IPS-15b (cell line): ENCODE data around the gene PTPRJ.

Experiments
- H3K27me3 ChIP-seq: one replicate; pipeline ENCODE4 v1.6.1; 2013; ENCODE audit warnings: low read length; ENCODE audit not compliant: control insufficient read depth, insufficient read depth
- H3K36me3 ChIP-seq: one replicate; pipeline ENCODE4 v1.6.1; 2013; ENCODE audit warnings: low read length; ENCODE audit not compliant: control insufficient read depth, insufficient read depth
- H3K4me1 ChIP-seq: one replicate; pipeline ENCODE4 v1.6.1; 2013; ENCODE audit warnings: mild to moderate bottlenecking, low read length; ENCODE audit not compliant: control insufficient read depth, insufficient read depth
- H3K4me3 ChIP-seq: one replicate; pipeline ENCODE4 v1.5.1; 2013; ENCODE audit warnings: low read depth, low read length
- H3K9ac ChIP-seq: one replicate; pipeline ENCODE4 v1.6.1; 2013; ENCODE audit warnings: low read depth, mild to moderate bottlenecking, low read length
- H3K9me3 ChIP-seq: one replicate; pipeline ENCODE4 v1.6.1; 2013; ENCODE audit warnings: mild to moderate bottlenecking, low read length; ENCODE audit not compliant: control insufficient read depth, insufficient read depth

PTPRJ gene

GRCh38 chr11:48101958-48102357 is 121.6 kb downstream of the PTPRJ start:
- H3K36me3 ChIP-seq, result no peaks in the 10 kb centered on the region
- H3K4me1 ChIP-seq, result peaks cover 14% of the 10 kb centered on the region

DNA sequence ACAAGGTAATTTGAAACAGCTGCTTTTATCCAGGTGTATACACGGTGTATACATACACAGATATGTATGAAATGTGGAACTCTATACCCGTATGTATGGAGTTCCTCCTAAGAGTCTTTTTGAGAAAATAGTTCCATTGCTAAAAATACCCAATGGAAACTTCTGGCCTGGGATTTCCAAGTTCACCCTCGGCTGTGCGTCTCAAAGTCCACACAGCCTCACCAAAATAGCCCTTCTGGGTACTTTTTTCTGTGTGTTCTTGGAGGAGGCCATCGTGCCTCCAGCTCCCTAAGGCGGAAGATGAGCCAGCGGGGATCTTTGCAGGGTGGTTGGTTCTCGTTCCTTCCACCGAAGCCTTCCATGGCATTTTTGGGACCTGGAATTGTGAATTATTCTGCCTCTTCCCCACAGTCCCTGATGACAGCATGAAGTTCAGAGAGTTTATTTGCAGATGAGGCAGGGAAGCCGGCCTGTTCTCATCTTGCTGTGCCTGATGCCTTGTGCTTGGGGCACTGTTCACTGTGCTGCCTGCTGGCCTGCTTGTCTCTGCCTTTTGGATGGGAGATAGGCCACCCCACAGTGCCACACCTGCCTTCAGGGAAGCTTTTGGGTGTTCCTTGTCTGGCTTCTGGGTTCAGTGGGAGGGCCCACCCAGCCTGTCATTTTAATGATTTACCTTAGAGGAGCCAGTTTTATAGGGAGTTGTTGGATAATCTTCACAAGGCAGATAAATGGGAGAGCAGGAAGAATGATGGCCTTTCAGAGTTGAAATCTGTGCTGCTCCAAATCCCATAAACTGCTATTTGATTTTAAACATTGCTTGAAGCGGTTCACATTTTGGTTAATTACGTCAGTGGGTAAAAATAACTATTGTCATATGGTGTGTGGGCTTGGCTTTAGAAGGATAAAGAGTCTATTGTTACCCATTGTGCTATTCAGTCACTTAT is 123.5 kb downstream of the PTPRJ start:
- Histone ChIP-seq H3K4me3 (no peak overlapping the region), H3K9me3 (no peaks in the 10 kb centered on the region), H3K9ac (no peak overlapping the region), H3K4me1 (peaks cover 6% of the 10 kb centered on the region), H3K27me3 (no peaks in the 10 kb centered on the region), H3K36me3 (no peaks in the 10 kb centered on the region)

More at GRCh38 chr11:48101958-48102357, 121.6 kb downstream of the PTPRJ start:
- Histone ChIP-seq H3K27me3 (no peaks in the 10 kb centered on the region), H3K4me3 (no peak overlapping the region), H3K9ac (no peak overlapping the region), H3K9me3 (no peaks in the 10 kb centered on the region)

DNA sequence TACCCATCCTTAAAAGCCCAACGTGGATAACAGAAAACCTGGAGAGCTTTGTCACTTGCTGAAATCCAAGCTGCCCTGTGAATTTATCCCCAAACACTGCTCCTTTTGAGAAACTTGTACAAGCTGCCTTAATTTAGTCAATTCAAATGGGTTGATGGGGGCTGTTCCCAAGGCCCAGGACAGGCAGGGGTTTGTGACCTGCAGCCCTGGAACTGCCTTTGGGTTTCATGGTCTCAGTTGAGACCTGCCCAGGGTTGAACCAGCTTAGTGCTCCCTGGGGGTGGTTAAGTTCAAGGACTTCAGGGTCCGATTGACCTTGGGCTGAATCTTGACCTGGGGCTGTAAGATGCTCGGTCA is 124.2 kb downstream of the PTPRJ start:
- no peaks in the 10 kb centered on the region for H3K27me3 ChIP-seq
- no peaks in the 10 kb centered on the region for H3K36me3 ChIP-seq
- peaks cover 6% of the 10 kb centered on the region for H3K4me1 ChIP-seq
- no peak overlapping the region for H3K9ac ChIP-seq
- no peaks in the 10 kb centered on the region for H3K9me3 ChIP-seq
- no peak overlapping the region for H3K4me3 ChIP-seq

- Histone ChIP-seq H3K9ac (no peak overlapping the region), H3K27me3 (no peaks in the 10 kb centered on the region), H3K9me3 (no peaks in the 10 kb centered on the region), H3K4me1 (peaks cover 6% of the 10 kb centered on the region), H3K36me3 (no peaks in the 10 kb centered on the region), H3K4me3 (no peak overlapping the region)
Measured at GRCh38 chr11:48105096-48105990, 125.0 kb downstream of the PTPRJ start.

- no peaks in the 10 kb centered on the region for H3K36me3 ChIP-seq
- no peak overlapping the region for H3K9ac ChIP-seq
- H3K4me1 ChIP-seq, result peaks cover 6% of the 10 kb centered on the region
- H3K27me3 ChIP-seq, result no peaks in the 10 kb centered on the region
- H3K4me3 ChIP-seq, result no peak overlapping the region
- no peaks in the 10 kb centered on the region for H3K9me3 ChIP-seq
Measured at GRCh38 chr11:48106166-48106565, 125.8 kb downstream of the PTPRJ start.

GRCh38 chr11:48107188-48107704 is 126.9 kb downstream of the PTPRJ start:
- Histone ChIP-seq H3K9ac (peak overlapping the region; percentile 30), H3K36me3 (no peaks in the 10 kb centered on the region), H3K9me3 (no peaks in the 10 kb centered on the region), H3K27me3 (no peaks in the 10 kb centered on the region), H3K4me1 (peaks cover 6% of the 10 kb centered on the region), H3K4me3 (no peak overlapping the region)

DNA sequence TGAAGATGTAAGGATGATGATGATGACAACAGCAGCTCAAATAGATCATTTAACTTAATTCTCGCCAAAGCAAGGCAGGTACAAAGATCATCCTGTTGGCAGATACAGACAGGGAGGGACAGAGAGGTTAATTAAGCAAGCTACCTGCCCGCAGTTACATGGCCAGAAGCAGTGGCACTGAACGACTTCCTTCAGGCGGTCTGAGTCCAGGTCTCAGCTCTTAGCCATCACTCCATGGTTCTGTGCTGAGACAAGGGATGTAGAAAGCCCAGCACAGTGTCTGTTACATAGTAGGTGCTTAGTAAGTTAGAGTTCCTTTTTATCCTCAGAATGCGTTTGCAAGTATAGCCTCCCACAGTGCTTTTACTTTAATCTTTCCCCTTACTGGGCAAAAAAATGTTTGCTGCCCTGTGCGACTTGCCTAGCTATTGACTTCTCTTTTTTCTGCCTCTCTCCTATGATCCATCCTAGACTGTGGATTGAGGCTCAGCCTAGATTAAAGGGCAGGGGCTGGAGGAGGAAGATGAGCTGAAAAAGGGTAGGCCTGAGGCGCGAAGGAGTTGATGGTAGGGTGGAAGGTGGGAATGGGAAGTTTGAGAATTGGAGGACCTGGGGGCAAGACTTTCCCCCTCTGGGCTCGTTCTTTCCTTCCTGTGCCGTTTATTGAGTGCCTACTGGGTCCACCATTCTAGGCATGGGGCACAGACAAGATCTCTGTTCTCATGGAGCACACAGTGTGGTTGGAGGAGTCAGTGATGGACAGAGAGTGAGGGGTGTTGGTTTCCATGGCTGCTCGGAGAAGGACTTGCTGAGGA is 128.1 kb downstream of the PTPRJ start:
- Histone ChIP-seq H3K27me3 (no peaks in the 10 kb centered on the region), H3K9ac (no peak overlapping the region), H3K9me3 (no peaks in the 10 kb centered on the region), H3K36me3 (no peaks in the 10 kb centered on the region), H3K4me1 (peaks cover 6% of the 10 kb centered on the region), H3K4me3 (no peak overlapping the region)

- H3K4me3 ChIP-seq, result no peak overlapping the region
- peaks cover 6% of the 10 kb centered on the region for H3K4me1 ChIP-seq
- no peaks in the 10 kb centered on the region for H3K36me3 ChIP-seq
- no peak overlapping the region for H3K9ac ChIP-seq
- no peaks in the 10 kb centered on the region for H3K9me3 ChIP-seq
- H3K27me3 ChIP-seq, result no peaks in the 10 kb centered on the region
Measured at GRCh38 chr11:48109046-48109666, 128.8 kb downstream of the PTPRJ start.

DNA sequence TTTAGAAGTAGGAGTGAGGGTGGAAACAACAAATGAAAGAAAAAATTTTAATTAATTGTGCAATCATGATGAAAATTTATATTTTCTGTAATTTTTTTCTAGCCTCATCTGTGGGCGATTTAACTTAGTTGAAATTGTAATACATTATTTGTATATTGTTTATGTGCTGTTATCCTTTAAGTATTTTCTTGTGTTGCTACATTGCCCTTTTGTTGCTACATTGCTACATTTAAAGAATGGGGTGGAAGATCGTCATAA is 130.1 kb downstream of the PTPRJ start:
- Histone ChIP-seq H3K4me3 (no peak overlapping the region), H3K9me3 (no peaks in the 10 kb centered on the region), H3K27me3 (no peaks in the 10 kb centered on the region), H3K9ac (no peak overlapping the region), H3K36me3 (no peaks in the 10 kb centered on the region), H3K4me1 (no peaks in the 10 kb centered on the region)

DNA sequence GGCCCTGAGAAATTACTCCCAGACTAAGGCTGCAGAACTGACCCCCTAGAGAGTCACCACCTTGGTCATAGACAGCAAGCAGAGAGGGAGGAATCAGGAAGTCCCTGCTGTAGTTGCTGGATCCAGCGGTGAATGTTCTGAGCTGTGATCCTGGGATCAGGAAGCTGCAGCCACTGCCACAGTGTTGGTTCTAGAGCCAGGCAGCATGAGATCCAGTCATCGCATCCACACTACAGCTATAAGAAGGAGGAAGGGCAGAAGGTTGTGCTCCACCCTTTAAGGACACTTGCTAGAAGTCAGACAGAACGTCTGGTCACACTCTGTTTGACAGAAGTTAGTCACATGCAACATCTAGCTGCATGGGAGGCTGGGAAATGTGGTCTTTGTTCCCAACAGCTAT is 131.5 kb downstream of the PTPRJ start:
- Histone ChIP-seq H3K36me3 (no peaks in the 10 kb centered on the region), H3K9ac (no peak overlapping the region), H3K4me3 (no peak overlapping the region), H3K9me3 (no peaks in the 10 kb centered on the region), H3K27me3 (no peaks in the 10 kb centered on the region), H3K4me1 (no peaks in the 10 kb centered on the region)

DNA sequence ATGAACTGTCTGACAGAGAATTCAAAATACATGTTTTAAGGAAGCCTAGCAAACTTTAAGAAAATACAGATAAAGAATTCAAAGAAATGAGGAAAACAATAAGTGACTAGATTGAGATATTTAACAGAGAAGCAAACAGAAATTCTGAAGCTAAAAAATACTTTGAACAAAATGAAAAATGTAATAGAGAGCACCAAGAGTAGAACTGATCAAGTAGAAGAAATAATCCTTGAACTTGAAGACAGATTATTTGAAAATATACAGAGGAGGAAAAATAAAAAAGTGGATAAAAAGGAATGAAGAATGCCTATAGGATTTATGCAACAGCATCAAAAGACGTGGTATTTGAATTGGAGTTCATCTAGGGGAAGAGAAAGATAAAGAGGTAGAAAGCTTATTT is 134.4 kb downstream of the PTPRJ start:
- Histone ChIP-seq H3K36me3 (no peaks in the 10 kb centered on the region), H3K9ac (no peak overlapping the region), H3K27me3 (no peaks in the 10 kb centered on the region), H3K4me3 (no peak overlapping the region), H3K4me1 (no peaks in the 10 kb centered on the region), H3K9me3 (no peaks in the 10 kb centered on the region)
